Right lobe of liver (tissue), 4 donors: ENCODE results near the gene LGR4.

ENCODE experiments used
- POLR2A ChIP-seq: fragments of 450-650 bp; IDR thresholded peaks from one replicate; pipeline ENCODE4 v1.6.1; 2017; ENCODE audit warnings: antibody characterized with exemption, mild to moderate bottlenecking
- TF ChIP-seq, protein P1 (sequence below), 4 donors: fragments of 200-600 bp in 3 of 4; fragments of 450-650 bp in 1 of 4; IDR thresholded peaks; one replicate each; pipeline versions ENCODE4 v1.5.1 to v1.8.0; 2016 to 2022; ENCODE audit warnings: antibody characterized with exemption in 4 of 4, mild to moderate bottlenecking in 2 of 4
- donor health status: DM: no; HTN: no; CAD: no.
- donor health status: DM: no; HTN: no; CAD: no.
- donor health status: DM: no; HTN: yes; CAD: no.

DNA sequence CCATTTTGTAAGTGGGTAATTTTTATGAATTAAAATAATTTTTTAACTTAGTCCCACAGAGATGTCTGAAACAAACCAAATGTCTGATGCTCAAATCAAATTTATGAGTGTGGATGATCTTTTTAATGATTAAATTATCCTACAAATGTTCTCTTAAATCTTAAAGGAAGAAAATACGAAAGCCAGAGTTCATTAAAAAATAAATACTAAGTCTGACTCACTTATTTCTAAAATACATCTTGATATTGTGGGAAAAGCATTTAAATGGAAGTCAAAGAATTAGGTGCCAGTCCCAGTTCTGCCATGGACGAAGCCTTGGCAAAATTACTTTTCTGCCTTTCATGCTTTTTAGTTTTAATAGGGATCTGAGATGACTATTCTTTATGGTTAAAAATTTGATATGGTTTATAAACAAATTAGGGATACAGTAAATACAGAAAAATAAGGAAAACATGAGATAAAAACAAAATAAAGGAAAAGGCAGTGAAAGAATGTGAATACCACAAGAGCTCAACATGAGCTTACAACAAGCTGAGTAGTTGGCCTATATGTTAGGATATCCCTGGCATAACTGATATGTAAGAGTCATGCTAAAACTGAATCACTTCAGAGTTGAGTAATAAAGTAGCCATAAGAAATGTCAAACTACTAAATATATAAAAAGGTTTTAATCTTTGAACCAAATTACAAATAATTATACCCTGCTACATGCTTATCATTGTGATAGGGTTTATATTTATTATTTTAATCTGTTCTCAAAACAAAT is 118.8 kb downstream of the LGR4 start:
- no peak for TF ChIP-seq POLR2A
- TF ChIP-seq, protein P1, sequence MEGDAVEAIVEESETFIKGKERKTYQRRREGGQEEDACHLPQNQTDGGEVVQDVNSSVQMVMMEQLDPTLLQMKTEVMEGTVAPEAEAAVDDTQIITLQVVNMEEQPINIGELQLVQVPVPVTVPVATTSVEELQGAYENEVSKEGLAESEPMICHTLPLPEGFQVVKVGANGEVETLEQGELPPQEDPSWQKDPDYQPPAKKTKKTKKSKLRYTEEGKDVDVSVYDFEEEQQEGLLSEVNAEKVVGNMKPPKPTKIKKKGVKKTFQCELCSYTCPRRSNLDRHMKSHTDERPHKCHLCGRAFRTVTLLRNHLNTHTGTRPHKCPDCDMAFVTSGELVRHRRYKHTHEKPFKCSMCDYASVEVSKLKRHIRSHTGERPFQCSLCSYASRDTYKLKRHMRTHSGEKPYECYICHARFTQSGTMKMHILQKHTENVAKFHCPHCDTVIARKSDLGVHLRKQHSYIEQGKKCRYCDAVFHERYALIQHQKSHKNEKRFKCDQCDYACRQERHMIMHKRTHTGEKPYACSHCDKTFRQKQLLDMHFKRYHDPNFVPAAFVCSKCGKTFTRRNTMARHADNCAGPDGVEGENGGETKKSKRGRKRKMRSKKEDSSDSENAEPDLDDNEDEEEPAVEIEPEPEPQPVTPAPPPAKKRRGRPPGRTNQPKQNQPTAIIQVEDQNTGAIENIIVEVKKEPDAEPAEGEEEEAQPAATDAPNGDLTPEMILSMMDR (IDR thresholded peaks at IDR 0.05): no peak
